Colonic mucosa (tissue), 4 donors: ENCODE data around the gene NCK2. TPM values are rescaled to one million over a fixed set of nuclear protein-coding genes. Genes with fewer than 3 reads are reported as not detected.
A peak's percentile ranks its signal among the peaks of the same experiment; 100 is the strongest.

ENCODE experiments used
- DNase-seq: peaks from one replicate; pipeline ENCODE4 v3.0.0-alpha.2; 2020
- H3K27ac ChIP-seq: fragments of 200-600 bp; one replicate; pipeline ENCODE4 v1.8.0; 2021
- H3K27me3 ChIP-seq: fragments of 200-600 bp; one replicate; pipeline ENCODE4 v1.8.0; 2021
- H3K36me3 ChIP-seq: fragments of 200-600 bp; one replicate; pipeline ENCODE4 v1.8.0; 2021
- H3K4me1 ChIP-seq: fragments of 200-600 bp; one replicate; pipeline ENCODE4 v1.8.0; 2021; ENCODE audit warnings: mild to moderate bottlenecking
- H3K4me3 ChIP-seq: fragments of 200-600 bp; one replicate; pipeline ENCODE4 v1.8.0; 2021
- H3K9ac ChIP-seq, 2 donors: one replicate each; pipeline ENCODE4 v1.7.0; 2013; ENCODE audit warnings: control low read depth in 2 of 2, low read depth in 2 of 2, low read length in 2 of 2
- H3K9me3 ChIP-seq: fragments of 200-600 bp; one replicate; pipeline ENCODE4 v1.8.0; 2021
- intact Hi-C: fragments of 100-400 bp; cut with DNase I; formaldehyde crosslinking; loops from one replicate; pipeline ENCODE4 v1.14.1; 2022
- total RNA-seq, 2 donors: library from RNA; stranded (reverse); fragmentation: NEBNext Ultra II Directional in 1 of 2; extraction: Animal tissue kit (Norgen Biotek cat#: 25700) in 1 of 2; gene quantifications; one replicate each; pipeline ENCODE4 v1.2.1, GENCODE V29; 2021
- TF ChIP-seq, protein P1 (sequence below): fragments of 200-600 bp; IDR thresholded peaks from one replicate; pipeline ENCODE4 v1.8.0; 2022; ENCODE audit warnings: antibody characterized with exemption, mild to moderate bottlenecking
- donor health status: healthy.
- donor health status: DM: no; HTN: no; CAD: no.
- donor health status: DM: no; HTN: no; CAD: no.

The NCK2 gene
- 10 to 100 TPM; 51.3 to 67.5 TPM for total RNA-seq

GRCh38 chr2:105744909-105745853, at the start of gene NCK2:
Gene NCK2 (plus strand): TSS chr2:105744912. CDS start chr2:105855064, 110,152 bp downstream.
- H3K27ac ChIP-seq, result peak within 1 kb of the TSS; percentile 86
- peak within 1 kb of the TSS; percentile 95 to 98 for H3K9ac ChIP-seq
- H3K9me3 ChIP-seq, result no peaks in the 10 kb centered on the region
- H3K27me3 ChIP-seq, result no peaks in the 10 kb centered on the region
- TF ChIP-seq, protein P1, sequence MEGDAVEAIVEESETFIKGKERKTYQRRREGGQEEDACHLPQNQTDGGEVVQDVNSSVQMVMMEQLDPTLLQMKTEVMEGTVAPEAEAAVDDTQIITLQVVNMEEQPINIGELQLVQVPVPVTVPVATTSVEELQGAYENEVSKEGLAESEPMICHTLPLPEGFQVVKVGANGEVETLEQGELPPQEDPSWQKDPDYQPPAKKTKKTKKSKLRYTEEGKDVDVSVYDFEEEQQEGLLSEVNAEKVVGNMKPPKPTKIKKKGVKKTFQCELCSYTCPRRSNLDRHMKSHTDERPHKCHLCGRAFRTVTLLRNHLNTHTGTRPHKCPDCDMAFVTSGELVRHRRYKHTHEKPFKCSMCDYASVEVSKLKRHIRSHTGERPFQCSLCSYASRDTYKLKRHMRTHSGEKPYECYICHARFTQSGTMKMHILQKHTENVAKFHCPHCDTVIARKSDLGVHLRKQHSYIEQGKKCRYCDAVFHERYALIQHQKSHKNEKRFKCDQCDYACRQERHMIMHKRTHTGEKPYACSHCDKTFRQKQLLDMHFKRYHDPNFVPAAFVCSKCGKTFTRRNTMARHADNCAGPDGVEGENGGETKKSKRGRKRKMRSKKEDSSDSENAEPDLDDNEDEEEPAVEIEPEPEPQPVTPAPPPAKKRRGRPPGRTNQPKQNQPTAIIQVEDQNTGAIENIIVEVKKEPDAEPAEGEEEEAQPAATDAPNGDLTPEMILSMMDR, result no peak
- intact Hi-C loops, result loop anchor here (10.0 kb wide), 1 partner anchor 170 kb away; no protein-coding TSS in a partner anchor
- no peaks in the 10 kb centered on the region for H3K36me3 ChIP-seq
- H3K4me3 ChIP-seq, result peak within 1 kb of the TSS; percentile 90
- no peaks in the 10 kb centered on the region for H3K4me1 ChIP-seq
- peak; percentile 40 for DNase-seq

DNA sequence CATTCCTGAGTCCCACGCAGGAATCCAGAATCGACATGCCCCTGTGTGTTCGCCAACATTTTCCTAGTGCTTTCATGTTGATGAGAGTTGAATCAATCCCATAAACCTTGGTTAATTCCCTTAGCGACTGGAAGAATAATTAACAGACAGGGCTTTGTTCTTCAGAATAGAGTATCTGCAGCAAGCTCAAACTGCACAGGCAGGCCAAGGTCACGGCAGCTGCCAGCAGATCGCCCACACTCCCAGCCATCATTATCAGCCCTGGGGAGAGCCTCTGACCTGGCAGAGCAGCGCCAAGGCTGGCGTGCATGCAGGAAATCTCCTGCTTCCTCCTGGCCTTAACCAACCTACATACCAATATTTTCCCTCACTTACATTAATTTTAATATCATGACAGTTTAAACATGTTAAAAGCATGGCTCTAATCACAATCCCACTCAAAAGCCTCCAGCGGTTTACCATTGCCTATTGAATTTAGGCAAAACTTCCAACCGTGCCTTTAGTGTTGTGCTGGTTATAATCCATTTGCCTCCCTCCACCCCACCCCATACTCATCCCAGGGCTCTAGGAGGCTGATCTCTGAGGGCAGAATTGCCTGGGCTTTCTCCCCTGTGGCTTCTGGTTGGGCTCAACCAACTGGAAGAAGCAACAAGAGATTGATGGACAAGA, 46.8 kb upstream of the NCK2 start:
- H3K4me3 ChIP-seq, result no peak overlapping the region
- no peak overlapping the region for H3K9ac ChIP-seq
- no peak overlapping the region for H3K27ac ChIP-seq
- no peaks in the 10 kb centered on the region for H3K27me3 ChIP-seq
- intact Hi-C loops, result no loop called here
- no peak for DNase-seq
- H3K36me3 ChIP-seq, result no peaks in the 10 kb centered on the region
- TF ChIP-seq, protein P1, result no peak
- H3K9me3 ChIP-seq, result no peaks in the 10 kb centered on the region
- no peaks in the 10 kb centered on the region for H3K4me1 ChIP-seq

GRCh38 chr2:105698820-105699219, 45.9 kb upstream of the NCK2 start:
- Histone ChIP-seq H3K4me1 (no peaks in the 10 kb centered on the region), H3K9me3 (no peaks in the 10 kb centered on the region), H3K36me3 (no peaks in the 10 kb centered on the region), H3K27ac (no peak overlapping the region), H3K9ac (no peak overlapping the region), H3K4me3 (no peak overlapping the region), H3K27me3 (no peaks in the 10 kb centered on the region)
- intact Hi-C loops, result no loop called here
- no peak for DNase-seq
- TF ChIP-seq, protein P1, result no peak

DNA sequence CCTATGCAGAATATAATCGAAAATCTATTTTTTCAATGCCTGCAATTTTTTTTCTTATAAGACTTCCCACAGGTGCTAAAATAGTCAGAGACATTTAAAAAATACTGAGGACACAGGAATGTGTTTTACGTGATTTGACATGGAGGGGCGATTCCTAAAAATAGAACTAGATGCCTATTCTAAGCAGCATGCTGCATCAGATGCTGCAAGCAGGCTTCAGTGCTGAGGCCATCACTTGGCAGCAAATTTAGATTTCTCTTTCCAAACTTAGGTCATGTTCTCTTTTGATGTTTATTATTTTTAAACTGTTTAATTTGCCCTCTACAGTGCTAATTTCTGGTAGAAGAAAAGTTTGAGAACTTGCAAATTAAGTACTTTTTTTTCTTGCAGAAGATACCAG, 43.7 kb upstream of the NCK2 start:
- Histone ChIP-seq H3K36me3 (no peaks in the 10 kb centered on the region), H3K4me1 (no peaks in the 10 kb centered on the region), H3K4me3 (no peak overlapping the region), H3K27ac (no peak overlapping the region), H3K9ac (no peak overlapping the region), H3K27me3 (no peaks in the 10 kb centered on the region), H3K9me3 (no peaks in the 10 kb centered on the region)
- intact Hi-C loops, result no loop called here
- TF ChIP-seq, protein P1, result no peak
- no peak for DNase-seq

DNA sequence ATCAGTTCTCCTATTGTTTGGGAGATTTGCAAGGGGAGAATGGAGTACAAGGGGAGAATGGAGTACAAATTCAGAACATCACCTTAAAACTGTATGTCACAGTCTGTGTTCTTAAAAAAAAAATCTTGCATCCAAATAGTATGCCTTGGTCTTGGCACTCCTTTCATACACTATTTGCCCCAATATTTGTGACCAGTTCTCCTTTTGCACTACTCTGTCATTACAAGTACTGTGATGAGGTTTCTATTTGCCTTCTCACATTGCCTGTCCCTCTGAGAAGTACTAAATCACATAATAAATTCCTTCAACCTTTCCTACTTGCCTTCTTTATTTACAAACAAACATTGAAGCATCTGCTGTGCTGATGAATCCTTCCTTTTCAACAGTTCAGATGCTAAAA, 36.0 kb upstream of the NCK2 start:
- TF ChIP-seq, protein P1, result no peak
- intact Hi-C loops, result no loop called here
- Histone ChIP-seq H3K36me3 (no peaks in the 10 kb centered on the region), H3K27me3 (no peaks in the 10 kb centered on the region), H3K9me3 (no peaks in the 10 kb centered on the region), H3K4me1 (no peaks in the 10 kb centered on the region), H3K9ac (no peak overlapping the region), H3K27ac (no peak overlapping the region), H3K4me3 (no peak overlapping the region)
- DNase-seq, result no peak
